GM21737 (cell line): Measurements from ENCODE around the gene TEX10.

Experiments
- ATAC-seq: cut with Tn5 transposase; IDR thresholded peaks from one replicate; pipeline ENCODE4 v1.9.1; 2021; ENCODE audit warnings: mild to moderate bottlenecking, moderate library complexity; ENCODE audit not compliant: unreplicated experiment

The TEX10 gene

DNA sequence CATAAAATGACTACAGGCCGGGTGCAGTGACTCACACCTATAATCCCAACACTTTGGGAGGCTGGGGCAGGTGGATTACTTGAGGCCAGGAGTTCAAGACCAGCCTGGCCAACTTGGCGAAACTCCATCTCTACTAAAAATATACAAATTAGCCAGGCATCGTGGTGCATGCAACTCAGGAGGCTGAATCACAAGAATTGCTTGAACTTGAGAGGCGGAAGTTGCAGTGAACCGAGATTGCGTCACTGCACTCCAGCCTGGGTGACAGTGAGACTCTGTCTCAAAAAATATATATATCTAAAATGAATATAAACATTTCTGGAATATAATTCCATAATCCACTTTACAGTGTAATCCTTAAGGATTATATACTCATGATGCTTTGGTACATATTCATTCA, 66.5 kb downstream of the TEX10 start:
- no peak for ATAC-seq

DNA sequence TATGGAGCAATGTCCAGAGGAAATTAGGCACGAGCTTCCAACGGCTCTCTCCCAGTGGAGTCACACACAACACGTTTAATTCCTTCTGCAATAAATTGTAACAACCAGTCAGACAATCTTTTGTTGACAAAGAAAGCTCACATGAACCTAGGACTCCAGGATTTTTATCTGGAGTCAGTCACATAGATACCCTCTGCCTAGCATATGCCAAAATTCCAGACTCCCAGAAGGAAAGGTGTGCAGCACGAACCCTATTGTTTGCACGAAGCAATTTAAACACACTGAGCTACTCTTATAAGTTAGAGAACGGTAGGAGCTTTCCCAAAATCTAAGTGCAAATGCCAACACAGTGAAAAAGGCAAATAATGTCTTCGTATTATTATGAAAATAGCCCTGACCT, 67.1 kb downstream of the TEX10 start:
- ATAC-seq, result no peak

DNA sequence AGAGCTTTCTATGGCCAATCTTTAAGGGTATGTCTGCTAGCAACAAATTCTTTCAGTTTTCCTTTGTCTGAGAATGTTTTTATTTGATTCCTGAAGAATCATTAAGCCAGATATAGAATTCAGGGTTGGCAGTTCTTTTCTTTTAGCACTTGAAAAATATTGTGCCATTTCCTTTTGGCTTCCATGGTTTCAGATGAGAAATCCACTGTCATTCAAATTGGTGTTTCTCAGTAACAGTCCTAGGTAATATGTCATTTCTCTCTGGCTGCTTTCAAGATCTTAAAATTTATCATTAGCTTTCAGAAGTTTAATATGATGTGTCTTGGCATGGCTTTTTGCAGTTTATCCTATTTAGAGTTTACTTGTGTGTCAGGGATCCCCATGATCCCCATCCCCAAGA, 67.7 kb downstream of the TEX10 start:
- ATAC-seq, result no peak

DNA sequence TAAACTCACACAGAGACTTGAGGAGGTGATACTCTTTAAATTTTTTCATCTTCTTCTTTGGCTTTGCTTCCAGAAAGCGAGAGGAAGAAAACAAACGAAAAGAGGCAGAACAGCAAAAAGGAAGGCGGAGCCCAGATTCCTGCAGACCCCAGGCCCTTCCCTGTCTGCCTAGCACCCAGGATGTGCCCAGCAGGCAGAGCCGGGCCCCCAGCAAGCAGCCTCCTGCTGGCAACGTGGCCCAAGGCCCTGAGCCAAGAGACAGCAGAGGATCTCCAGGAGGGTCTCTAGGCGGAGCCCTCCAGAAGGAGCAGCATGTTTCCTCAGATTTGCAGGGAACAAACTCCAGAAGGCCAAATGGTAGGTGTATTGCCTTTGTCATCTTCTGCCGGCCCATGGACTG, 68.5 kb downstream of the TEX10 start:
- no peak for ATAC-seq

DNA sequence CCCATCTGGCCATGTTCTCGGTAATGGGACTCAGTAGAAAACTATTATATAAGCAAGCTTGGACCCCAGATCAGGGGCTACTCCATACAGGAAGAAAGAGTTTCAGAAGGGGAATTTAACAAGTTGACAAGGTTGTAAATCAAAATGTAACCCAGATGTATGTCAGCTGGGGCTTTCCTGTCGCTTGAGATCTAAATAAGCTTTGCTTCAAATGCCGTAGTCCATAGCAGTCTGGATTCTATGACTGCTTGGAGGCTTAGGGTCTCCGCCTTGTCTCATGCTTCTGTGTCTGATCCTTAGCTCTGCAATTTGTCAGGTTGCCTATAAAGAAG, 70.4 kb downstream of the TEX10 start:
- no peak for ATAC-seq

DNA sequence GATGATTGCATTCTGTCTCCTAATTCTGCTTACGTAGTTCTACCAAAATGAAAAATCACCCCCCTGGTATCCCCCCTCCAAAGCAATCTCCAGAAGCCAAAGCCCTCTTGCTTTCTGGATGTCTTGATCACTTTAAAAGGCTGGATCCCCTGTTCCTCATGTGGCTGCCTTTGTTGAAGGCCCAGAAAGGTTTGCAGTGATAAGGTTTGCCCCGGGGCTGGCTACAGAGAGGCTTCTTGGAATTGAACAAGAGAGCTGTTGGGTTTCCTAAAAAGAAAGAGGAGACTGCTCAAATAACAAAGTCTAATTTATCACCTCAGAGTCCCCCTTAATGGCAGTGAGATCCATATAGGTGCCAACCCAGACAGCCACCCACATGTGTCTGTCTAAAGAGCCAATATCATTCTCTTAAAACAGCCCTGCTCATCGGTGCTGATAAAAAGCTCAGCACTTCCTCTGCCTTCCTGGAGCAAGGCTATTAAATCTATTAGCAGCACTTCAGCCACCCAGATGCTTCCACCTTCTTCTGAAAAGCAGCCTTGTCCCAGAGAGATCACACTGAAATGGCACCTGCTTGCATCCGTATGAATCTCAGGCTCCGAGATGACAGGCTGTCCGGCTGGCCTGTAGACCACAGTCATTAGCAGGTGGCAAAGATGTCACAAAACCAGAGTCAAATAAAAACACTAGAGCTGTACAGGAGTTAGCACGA, 70.9 kb downstream of the TEX10 start:
- ATAC-seq, result no peak

DNA sequence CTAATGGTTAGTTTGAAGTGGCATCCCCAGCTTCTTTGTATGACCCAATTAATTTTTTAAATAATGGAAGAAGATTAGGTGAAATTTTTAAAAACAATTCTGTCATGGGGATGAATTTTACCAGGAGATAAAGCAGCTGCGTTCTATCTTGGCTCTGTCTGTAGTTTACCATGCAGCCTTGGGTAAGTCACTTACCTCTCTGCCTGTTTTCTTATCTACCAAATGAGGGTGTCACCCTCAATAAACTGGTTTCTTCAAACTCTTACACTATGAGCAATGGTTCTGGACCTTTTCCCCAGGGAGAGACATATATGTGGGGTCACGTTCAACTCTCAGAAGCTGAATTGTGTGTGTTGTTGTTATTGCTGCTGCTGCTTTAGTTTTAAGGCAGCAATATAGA, 71.7 kb downstream of the TEX10 start:
- no peak for ATAC-seq

DNA sequence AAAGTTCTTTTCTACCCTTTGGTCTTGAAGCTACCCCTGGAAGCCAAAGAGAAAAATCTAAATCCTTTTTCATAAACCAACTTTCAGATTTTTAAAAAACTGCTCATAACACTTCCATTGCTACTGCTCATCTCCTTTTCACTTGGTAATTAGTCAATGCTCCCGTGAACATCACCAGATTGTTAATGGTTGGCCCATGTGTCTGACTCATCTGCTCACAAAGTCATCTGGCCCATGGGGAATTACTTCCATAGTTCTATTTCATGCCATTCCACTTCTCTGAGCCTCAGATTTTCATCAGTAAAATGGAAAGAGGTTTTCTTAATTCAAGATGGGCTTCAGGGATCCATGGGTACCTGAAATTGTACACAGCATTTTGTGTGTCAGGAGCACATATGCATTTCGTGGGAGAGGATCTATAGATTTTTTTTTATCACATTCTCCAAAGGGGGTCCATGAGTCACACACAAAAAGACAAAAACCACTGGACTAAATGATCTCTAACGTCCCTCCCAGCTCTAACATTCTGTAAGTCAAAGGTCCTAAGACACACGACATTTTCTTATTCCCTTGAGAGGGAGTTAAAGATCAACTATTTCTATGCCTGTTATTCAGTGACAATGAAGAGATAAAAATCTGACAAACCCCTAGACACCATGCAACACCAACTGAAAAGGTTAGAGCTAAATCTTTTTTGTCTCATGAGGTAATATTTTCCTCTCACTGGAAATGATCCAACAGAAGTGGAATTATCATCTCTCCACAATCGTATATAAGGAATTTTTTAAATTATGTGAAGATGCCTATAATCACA, 75.4 kb downstream of the TEX10 start:
- ATAC-seq, result no peak

DNA sequence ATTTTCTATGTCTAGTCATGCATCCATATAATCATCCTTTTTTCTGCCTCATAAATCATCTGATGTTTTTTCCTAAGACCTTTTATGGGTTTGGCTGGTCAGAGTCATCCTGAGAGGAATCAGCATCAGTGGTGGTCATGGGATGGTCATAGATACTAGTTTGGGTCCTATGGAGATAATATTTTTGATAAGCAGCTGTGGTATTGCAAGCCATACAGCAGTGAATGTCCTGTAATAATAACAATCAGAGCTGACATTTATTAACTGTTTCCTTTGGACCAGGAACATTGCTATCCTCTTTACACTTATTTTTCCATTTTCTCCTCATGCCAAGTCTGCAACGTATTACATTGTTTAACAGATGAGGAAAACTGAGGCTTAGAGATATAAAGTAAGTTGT, 83.1 kb downstream of the TEX10 start:
- no peak for ATAC-seq

DNA sequence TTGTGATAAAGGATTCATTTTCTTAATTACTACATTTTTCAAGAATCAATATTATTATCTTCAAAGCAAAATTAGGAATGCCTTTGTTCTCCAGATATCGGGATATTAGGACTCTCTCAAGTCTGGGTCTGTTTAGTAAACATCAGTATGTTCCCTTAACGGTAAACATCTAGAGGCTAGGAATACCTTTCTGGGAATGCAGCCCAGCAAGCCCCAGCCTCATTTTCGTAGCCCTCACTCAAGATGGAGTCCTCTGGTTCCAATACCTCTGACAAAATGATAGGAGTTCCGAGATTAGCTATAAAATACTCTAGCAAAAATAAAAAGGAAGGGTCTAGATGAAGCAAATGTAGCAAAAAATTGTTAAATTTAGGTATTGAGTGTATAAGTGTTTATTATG, 84.5 kb downstream of the TEX10 start:
- ATAC-seq, result no peak

DNA sequence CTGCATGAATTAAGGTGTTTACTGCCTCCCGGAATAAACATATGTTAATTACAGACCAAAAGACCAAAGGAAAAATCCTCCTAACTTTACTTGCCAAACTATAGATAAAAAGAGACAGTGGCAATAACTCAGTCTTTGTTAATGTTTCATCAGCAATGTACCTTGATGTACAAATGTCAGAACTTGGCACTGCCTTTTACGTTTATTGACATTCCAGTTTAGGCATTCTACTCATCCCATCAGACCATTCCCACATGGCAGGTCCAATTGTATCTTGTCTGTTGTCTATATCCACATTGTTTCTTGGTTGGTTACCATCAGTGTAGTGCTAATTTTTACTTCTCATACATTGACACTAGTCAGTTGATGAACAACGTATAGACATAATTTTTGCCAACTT, 85.5 kb downstream of the TEX10 start:
- ATAC-seq, result no peak
